Measurements from ENCODE around the gene ZNF438.

DNA sequence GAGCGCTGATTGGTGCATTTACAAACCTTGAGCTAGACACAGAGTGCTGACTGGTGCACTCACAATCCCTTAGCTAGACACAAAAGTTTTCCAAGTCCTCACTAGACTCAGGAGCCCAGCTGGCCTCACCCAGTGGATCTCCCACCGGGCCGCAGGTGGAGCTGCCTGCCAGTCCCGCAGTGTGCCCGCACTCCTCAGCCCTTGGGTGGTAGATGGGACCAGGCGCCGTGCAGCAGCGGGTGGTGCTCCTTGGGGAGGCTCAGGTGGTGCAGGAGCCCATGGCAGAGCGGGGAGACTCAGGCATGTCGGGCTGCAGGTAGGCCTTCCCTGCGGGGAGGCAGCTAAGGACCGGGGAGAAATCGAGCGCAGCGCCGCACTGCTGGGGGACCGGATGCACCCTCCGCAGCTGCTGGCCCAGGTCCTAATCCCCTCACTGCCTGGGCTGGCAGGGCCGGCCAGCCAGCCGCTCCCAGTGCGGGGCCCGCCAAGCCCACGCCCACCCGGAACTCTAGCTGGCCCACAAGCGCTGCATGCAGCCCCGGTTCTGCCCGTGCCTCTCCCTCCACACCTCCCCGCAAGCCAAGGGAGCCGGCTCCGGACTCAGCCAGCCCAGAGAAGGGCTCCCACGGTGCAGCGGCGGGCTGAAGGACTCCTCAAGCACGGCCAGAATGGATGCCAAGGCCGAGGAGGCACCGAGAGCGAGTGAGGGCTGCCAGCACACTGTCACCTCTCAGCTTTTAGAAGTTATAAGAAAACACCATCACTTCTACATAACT is 128.9 kb downstream of the ZNF438 start:
- TF ChIP-seq CTCF (IDR thresholded peaks at IDR 0.05) (no peak), POLR2AphosphoS5 (IDR thresholded peaks at IDR 0.05; ENCODE audit: low read depth, low read length) (no peak)

Measured in Panc1 (cell line).